ENCODE results near the gene KCP.

- TF ChIP-seq EZH2 (IDR thresholded peaks at IDR 0.05), result no peak
- TF ChIP-seq POLR2AphosphoS5 (IDR thresholded peaks at IDR 0.05; ENCODE audit: borderline replicate concordance, low read depth, low read length), result no peak
- no peak for TF ChIP-seq FOXP2 (optimal IDR thresholded peaks at IDR 0.05; ENCODE audit: control extremely low read depth, extremely low read length, insufficient read depth)
These were observed 36.7 kb upstream of the KCP start for GRCh38 chr7:128946936-128947830.
